Measurements from ENCODE around the gene NDUFB7.

DNA sequence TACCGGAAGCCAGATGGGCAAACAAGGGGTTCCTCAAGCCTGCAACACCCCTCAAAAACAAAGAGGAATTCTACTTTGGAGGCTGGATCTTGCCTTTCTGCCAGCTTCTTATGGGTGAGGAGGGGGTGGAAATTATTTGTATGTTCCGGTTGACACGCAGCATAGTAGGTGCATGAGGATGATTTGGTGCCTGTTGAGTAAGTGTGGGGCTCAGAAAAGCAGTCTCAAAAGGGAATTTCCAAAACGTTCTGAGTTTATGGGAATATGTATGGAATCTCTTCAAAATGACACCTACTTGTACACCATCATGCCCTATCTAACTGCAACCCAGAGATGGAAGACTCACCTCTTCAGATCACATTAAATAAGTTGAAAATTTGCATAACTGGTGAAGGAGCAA is 45.4 kb downstream of the NDUFB7 start:
- TF ChIP-seq, protein P1, sequence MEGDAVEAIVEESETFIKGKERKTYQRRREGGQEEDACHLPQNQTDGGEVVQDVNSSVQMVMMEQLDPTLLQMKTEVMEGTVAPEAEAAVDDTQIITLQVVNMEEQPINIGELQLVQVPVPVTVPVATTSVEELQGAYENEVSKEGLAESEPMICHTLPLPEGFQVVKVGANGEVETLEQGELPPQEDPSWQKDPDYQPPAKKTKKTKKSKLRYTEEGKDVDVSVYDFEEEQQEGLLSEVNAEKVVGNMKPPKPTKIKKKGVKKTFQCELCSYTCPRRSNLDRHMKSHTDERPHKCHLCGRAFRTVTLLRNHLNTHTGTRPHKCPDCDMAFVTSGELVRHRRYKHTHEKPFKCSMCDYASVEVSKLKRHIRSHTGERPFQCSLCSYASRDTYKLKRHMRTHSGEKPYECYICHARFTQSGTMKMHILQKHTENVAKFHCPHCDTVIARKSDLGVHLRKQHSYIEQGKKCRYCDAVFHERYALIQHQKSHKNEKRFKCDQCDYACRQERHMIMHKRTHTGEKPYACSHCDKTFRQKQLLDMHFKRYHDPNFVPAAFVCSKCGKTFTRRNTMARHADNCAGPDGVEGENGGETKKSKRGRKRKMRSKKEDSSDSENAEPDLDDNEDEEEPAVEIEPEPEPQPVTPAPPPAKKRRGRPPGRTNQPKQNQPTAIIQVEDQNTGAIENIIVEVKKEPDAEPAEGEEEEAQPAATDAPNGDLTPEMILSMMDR (IDR thresholded peaks at IDR 0.05): no peak
- no peak for TF ChIP-seq POLR2A (IDR thresholded peaks at IDR 0.05)
